ENCODE results near the gene KTN1.

The KTN1 gene

DNA sequence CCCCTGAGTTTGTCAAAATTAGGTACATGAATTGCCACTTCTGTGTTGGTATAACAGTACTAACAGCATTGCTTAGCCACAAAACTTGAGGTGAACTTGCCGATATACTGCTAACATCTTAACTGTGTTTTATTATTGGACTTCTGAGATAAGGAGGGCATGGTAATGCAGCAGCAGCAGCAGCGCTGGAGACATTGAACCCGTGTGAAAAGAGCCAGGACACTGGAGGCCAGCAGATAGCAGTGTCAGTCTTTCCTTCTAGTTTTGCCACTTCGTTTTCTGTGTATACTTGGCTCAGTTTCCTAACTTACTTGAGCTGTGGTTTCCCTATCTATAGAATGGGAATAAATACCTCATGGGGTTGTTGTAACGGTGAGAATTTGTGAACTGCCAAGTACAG, 82.7 kb downstream of the KTN1 start:
- TF ChIP-seq CTCF (IDR thresholded peaks at IDR 0.05), result no peak
- no peaks in the 10 kb centered on the region for H3K79me2 ChIP-seq
- no peak overlapping the region for H3K4me2 ChIP-seq (ENCODE audit: low read length)
- no peaks in the 10 kb centered on the region for H3K36me3 ChIP-seq (ENCODE audit: control insufficient read depth, insufficient read depth, low read length)
- no peaks in the 10 kb centered on the region for H3K4me1 ChIP-seq
- no peak overlapping the region for H3K4me3 ChIP-seq (ENCODE audit: low read depth, low read length)
- H3K9me3 ChIP-seq (ENCODE audit: control insufficient read depth, low read length), result no peaks in the 10 kb centered on the region
- no peak overlapping the region for H2AFZ ChIP-seq
- H3K9ac ChIP-seq, result no peak overlapping the region
- H3K27ac ChIP-seq, result no peak overlapping the region
- H3K27me3 ChIP-seq (ENCODE audit: control insufficient read depth, insufficient read depth, low read length), result no peaks in the 10 kb centered on the region

DNA sequence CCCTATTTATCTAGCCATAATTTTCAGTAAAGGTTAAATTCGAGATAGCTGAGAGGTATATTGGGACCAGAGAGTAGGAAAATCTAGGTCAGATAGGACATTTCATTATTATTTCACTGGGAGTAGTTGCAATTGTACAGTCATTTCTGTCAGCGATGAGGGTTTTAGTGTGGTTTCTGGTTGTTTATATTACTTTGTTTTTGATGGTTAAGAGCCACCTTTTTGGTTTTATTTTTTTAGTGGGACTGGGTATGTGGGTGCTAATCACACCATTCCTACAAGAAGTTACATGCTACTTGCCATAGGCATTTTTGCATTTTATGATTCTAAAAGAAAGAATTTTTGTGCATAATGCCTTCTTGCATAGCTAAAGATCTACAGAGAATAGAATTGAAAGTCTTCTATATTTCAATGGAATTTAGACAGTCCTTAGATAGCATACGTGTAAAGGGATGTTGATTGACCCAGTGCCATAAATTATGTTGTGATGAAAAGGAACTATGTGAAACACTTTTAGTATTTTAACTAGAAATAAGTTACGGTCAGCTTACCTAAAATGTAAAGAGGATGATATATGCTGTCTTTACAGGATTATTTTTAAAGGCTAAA, 85.2 kb downstream of the KTN1 start:
- no peak overlapping the region for H3K27ac ChIP-seq
- no peak overlapping the region for H2AFZ ChIP-seq
- H3K36me3 ChIP-seq (ENCODE audit: control insufficient read depth, insufficient read depth, low read length), result no peaks in the 10 kb centered on the region
- no peak overlapping the region for H3K4me3 ChIP-seq (ENCODE audit: low read depth, low read length)
- H3K4me1 ChIP-seq, result no peaks in the 10 kb centered on the region
- TF ChIP-seq CTCF (IDR thresholded peaks at IDR 0.05), result no peak
- no peak overlapping the region for H3K4me2 ChIP-seq (ENCODE audit: low read length)
- H3K27me3 ChIP-seq (ENCODE audit: control insufficient read depth, insufficient read depth, low read length), result no peaks in the 10 kb centered on the region
- no peaks in the 10 kb centered on the region for H3K79me2 ChIP-seq
- no peak overlapping the region for H3K9ac ChIP-seq
- H3K9me3 ChIP-seq (ENCODE audit: control insufficient read depth, low read length), result no peaks in the 10 kb centered on the region

DNA sequence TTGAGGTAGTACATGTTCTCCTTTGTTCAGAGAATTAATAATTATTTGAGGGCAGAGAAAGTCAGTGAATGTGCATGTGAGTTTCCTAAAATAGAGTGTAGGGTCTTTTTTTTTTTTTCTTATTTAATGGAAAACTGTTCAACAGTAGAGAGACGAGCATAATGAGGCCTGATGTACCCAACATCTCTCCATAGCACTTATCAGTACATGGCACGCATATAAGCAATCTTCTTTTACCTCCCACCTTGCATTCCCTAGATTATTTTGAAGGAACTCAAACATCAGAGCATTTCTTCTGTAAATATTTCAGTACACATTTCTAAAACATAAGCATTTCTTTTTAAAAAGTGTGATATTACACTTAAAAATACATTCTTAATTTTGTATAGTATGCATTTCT, 87.8 kb downstream of the KTN1 start:
- Histone ChIP-seq H3K4me3 (ENCODE audit: low read depth, low read length) (no peak overlapping the region), H3K9me3 (ENCODE audit: control insufficient read depth, low read length) (no peaks in the 10 kb centered on the region), H3K9ac (no peak overlapping the region), H3K27me3 (ENCODE audit: control insufficient read depth, insufficient read depth, low read length) (no peaks in the 10 kb centered on the region), H3K4me2 (ENCODE audit: low read length) (no peak overlapping the region), H3K79me2 (no peaks in the 10 kb centered on the region), H3K36me3 (ENCODE audit: control insufficient read depth, insufficient read depth, low read length) (no peaks in the 10 kb centered on the region), H3K27ac (no peak overlapping the region), H2AFZ (no peak overlapping the region), H3K4me1 (no peaks in the 10 kb centered on the region)
- no peak for TF ChIP-seq CTCF (IDR thresholded peaks at IDR 0.05)

GRCh38 chr14:55671641-55672040, 91.6 kb downstream of the KTN1 start:
- no peak overlapping the region for H3K27ac ChIP-seq
- H3K9ac ChIP-seq, result no peak overlapping the region
- H3K4me3 ChIP-seq (ENCODE audit: low read depth, low read length), result no peak overlapping the region
- H3K4me1 ChIP-seq, result no peaks in the 10 kb centered on the region
- H3K4me2 ChIP-seq (ENCODE audit: low read length), result no peak overlapping the region
- H3K79me2 ChIP-seq, result no peaks in the 10 kb centered on the region
- H3K27me3 ChIP-seq (ENCODE audit: control insufficient read depth, insufficient read depth, low read length), result no peaks in the 10 kb centered on the region
- no peaks in the 10 kb centered on the region for H3K36me3 ChIP-seq (ENCODE audit: control insufficient read depth, insufficient read depth, low read length)
- no peak for TF ChIP-seq CTCF (IDR thresholded peaks at IDR 0.05)
- no peak overlapping the region for H2AFZ ChIP-seq
- H3K9me3 ChIP-seq (ENCODE audit: control insufficient read depth, low read length), result no peaks in the 10 kb centered on the region

- Histone ChIP-seq H3K9me3 (ENCODE audit: control insufficient read depth, low read length) (no peaks in the 10 kb centered on the region), H3K4me3 (ENCODE audit: low read depth, low read length) (no peak overlapping the region), H3K79me2 (no peaks in the 10 kb centered on the region), H2AFZ (no peak overlapping the region), H3K4me2 (ENCODE audit: low read length) (no peak overlapping the region), H3K4me1 (no peaks in the 10 kb centered on the region), H3K27me3 (ENCODE audit: control insufficient read depth, insufficient read depth, low read length) (no peaks in the 10 kb centered on the region), H3K27ac (no peak overlapping the region), H3K9ac (no peak overlapping the region), H3K36me3 (ENCODE audit: control insufficient read depth, insufficient read depth, low read length) (no peaks in the 10 kb centered on the region)
- TF ChIP-seq CTCF (IDR thresholded peaks at IDR 0.05), result no peak
Measured at GRCh38 chr14:55673048-55673447, 93.0 kb downstream of the KTN1 start.

Measured in parathyroid adenoma (tissue), 2 donors.